GM18868 (cell line): ENCODE measurements around the gene PPM1D.
"Not testable (repeated sequence)": the region's sequence is repeated elsewhere in the genome, so short reads cannot be mapped to it uniquely, and the experiment has no call there.

Experiments
- ATAC-seq: cut with Tn5 transposase; IDR thresholded peaks from one replicate; pipeline ENCODE4 v1.9.1; 2021; ENCODE audit warnings: mild to moderate bottlenecking, moderate library complexity; ENCODE audit not compliant: unreplicated experiment

PPM1D gene

GRCh38 chr17:60593441-60594036 lies 6.5 kb upstream of the PPM1D start:
- not testable (repeated sequence) for ATAC-seq

GRCh38 chr17:60594170-60594569 lies 5.8 kb upstream of the PPM1D start:
- not testable (repeated sequence) for ATAC-seq

GRCh38 chr17:60594734-60595133 lies 5.3 kb upstream of the PPM1D start:
- ATAC-seq, result no peak

GRCh38 chr17:60597297-60597696 lies 2.7 kb upstream of the PPM1D start:
- no peak for ATAC-seq

- no peak for ATAC-seq
Observed at GRCh38 chr17:60598001-60598736, 1.8 kb upstream of the PPM1D start.

- peak; percentile 6 for ATAC-seq
Observed at GRCh38 chr17:60599220-60599619, 773 bp upstream of the PPM1D start.

- ATAC-seq, result peak; percentile 11
Observed at GRCh38 chr17:60600490-60601446, 775 bp downstream of the PPM1D start.

GRCh38 chr17:60601447-60602384 lies 1.7 kb downstream of the PPM1D start:
- no peak for ATAC-seq

- ATAC-seq, result no peak
Observed at GRCh38 chr17:60602385-60602742, 2.4 kb downstream of the PPM1D start.

- ATAC-seq, result no peak
Observed at GRCh38 chr17:60602871-60603270, 2.9 kb downstream of the PPM1D start.

GRCh38 chr17:60603477-60603876 lies 3.5 kb downstream of the PPM1D start:
- not testable (repeated sequence) for ATAC-seq

GRCh38 chr17:60604686-60605334 lies 4.8 kb downstream of the PPM1D start:
- ATAC-seq, result no peak

GRCh38 chr17:60606036-60606435 lies 6.0 kb downstream of the PPM1D start:
- no peak for ATAC-seq

GRCh38 chr17:60610473-60610872 lies 10.5 kb downstream of the PPM1D start:
- ATAC-seq, result no peak

GRCh38 chr17:60611321-60611720 lies 11.3 kb downstream of the PPM1D start:
- ATAC-seq, result not testable (repeated sequence)

GRCh38 chr17:60613325-60613724 lies 13.3 kb downstream of the PPM1D start:
- no peak for ATAC-seq

- ATAC-seq, result not testable (repeated sequence)
Observed at GRCh38 chr17:60613796-60614195, 13.8 kb downstream of the PPM1D start.

GRCh38 chr17:60614247-60614646 lies 14.3 kb downstream of the PPM1D start:
- ATAC-seq, result not testable (repeated sequence)

- ATAC-seq, result no peak
Observed at GRCh38 chr17:60615108-60615507, 15.1 kb downstream of the PPM1D start.

GRCh38 chr17:60615840-60616239 lies 15.8 kb downstream of the PPM1D start:
- ATAC-seq, result no peak
